SKM-1 treated with dmso at 0.1 percent for 144 hours (cell line): ENCODE measurements around the gene MARCHF3.
"Not testable (repeated sequence)": the region's sequence is repeated elsewhere in the genome, so short reads cannot be mapped to it uniquely, and the experiment has no call there.

Experiments used
- DNase-seq: peaks from one replicate; lab custom pipeline; 2025; ENCODE audit not compliant: unreplicated experiment; lab: John Stamatoyannopoulos, UW

MARCHF3 gene

DNA sequence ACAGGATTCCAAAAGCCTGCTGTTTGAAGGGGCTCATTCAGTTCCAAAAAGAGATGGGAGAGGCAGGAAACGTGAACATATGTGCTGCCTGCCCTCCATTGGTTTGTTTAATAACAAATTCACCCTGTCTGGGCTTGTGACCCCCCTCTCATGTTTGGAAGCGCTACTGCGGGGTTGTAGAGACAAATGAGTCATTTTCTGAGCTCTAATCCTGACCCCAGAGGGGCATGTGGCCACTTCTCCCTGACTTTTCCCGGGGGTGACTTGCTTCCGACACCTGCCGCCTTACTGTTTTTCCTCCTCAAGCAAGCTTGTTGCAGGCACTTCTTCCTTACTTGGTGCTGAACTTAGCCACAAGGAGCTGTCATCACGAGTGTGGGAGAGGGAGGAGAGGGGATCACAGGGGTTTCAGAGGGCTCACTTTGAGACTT, 177.5 kb downstream of the MARCHF3 start:
- DNase-seq: no peak

DNA sequence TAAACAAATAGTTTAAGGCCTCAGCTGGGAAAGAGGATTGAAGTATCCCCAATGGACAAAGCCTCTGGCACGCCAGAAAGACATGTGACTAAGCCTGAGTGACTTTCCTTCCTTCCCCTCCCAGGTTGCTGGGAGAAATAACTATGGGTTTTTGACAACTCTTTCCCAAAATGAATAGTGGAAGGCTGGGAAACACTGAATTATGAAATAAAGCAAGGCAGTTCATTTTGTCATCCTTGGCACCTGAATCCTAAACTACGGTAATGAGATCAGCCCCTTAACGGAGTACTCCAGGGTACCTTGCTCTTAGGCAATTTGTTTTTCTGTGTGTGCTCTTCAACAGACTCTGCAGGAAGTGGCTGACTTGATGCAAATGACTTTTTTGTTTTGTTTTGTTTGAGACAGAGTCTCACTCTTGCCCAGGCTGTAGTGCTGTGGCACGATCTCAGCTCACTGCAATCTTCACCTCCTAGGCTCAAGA, 178.2 kb downstream of the MARCHF3 start:
- DNase-seq: no peak

DNA sequence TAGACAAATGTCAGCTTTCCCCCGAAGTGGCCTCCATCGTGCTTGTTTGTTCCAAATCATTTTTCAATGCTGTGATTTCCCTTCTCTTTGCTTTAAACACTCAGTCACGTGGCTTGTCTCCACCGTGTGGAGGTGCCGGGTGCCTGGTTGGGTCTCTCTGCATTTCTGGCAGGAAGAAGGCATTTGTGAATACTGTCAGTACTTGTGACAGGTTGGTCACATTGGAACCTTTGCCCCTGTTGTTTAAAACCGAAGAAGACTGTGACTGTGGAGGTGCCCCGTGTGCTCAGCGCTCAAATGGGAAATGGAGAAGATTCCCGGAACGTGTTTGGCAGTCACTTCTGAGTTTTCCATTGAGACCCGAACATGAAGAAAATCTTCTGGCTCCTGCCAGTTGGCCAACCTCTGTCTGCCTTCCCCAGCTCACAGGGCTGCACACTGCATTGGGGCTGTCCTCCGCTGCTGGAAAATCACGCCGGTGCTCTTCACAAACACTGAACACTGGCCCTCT, 178.8 kb downstream of the MARCHF3 start:
- DNase-seq: no peak

- DNase-seq: no peak
Observed at GRCh38 chr5:126849101-126849678, 181.2 kb downstream of the MARCHF3 start.

GRCh38 chr5:126848253-126848652, 182.1 kb downstream of the MARCHF3 start:
- no peak for DNase-seq

- no peak for DNase-seq
Observed at GRCh38 chr5:126847826-126848251, 182.5 kb downstream of the MARCHF3 start.

DNA sequence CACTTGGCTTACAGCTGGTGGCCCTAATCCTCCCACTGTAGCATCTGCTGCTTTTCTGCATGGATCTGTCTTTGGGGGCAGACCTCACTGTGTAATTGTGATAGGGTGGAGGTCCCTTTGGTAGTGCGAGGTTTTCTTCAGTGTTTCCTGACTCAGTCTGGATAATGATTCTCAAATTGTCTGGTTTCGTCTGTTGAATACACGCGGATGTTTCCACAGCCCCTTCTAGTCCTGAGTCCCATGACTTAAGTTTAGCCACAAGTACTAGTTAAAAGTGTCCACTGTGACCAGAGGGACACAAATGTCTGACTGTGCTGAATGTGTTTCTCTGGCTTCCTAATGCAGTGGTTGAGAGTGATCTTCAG, 182.9 kb downstream of the MARCHF3 start:
- DNase-seq: no peak

DNA sequence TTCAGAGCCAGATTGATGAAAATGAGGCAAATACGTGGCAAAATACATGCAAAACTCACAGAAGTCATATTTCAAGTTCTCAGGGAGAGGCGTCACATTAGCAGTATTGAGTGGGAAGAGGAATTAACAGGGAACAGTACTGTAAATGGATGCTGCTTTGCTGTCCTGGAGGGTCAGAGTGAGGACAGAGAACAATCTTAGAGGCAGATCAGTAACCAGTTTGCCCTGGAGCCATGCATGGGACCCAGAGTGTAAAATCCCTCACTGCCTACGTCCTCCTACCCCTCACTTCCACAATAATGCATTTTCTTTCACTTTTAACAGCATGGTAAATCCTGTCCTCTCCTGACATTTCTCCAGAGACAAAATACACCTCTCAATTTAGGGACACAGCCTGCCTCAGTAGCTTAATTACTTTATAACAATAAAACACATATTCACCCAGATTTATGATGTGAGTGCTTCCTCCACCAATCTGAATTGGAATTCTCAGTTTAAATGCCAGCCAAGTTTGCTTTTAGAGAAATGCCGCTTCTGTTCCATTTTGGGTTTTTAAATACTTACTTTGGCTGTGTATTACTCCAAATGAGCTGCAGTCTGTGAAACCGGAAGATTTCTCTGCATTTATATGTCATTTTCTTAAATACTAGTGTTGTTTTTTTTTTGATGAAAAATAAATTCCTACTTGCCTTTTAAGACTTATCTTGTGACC, 183.5 kb downstream of the MARCHF3 start:
- no peak for DNase-seq

- DNase-seq: no peak
Observed at GRCh38 chr5:126846344-126846743, 184.0 kb downstream of the MARCHF3 start.

DNA sequence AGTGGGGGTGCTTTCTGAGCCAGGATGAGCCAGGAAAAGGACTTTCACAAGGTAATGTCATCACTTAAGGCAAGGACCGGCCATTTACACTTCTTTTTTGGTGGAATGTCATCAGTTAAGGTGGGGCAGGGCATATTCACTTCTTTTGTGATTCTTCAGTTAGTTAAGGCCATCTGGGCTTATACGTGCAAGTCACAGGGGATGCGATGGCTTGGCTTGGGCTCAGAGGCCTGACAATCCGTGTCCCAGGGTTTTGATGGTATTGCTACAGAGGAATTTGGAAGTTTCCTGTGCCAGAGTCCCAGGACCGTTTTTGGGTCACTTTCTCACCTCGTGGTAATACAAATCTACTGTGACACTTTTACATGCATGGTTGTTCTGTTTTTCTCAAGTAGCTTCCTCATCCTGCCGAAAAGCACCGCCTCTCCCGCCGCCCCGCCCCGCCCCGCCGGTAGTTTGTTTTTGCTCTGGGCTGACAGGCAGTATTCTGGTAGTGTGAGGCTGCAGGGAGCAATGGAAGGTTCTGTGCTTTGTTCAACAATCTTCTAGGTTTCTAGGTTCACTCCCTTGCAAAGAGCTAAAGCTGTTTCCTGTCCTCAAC, 184.8 kb downstream of the MARCHF3 start:
- DNase-seq: peak; percentile 58

- not testable (repeated sequence) for DNase-seq
Observed at GRCh38 chr5:126843375-126843774, 187.0 kb downstream of the MARCHF3 start.

GRCh38 chr5:126839407-126839806, 191.0 kb downstream of the MARCHF3 start:
- not testable (repeated sequence) for DNase-seq

DNA sequence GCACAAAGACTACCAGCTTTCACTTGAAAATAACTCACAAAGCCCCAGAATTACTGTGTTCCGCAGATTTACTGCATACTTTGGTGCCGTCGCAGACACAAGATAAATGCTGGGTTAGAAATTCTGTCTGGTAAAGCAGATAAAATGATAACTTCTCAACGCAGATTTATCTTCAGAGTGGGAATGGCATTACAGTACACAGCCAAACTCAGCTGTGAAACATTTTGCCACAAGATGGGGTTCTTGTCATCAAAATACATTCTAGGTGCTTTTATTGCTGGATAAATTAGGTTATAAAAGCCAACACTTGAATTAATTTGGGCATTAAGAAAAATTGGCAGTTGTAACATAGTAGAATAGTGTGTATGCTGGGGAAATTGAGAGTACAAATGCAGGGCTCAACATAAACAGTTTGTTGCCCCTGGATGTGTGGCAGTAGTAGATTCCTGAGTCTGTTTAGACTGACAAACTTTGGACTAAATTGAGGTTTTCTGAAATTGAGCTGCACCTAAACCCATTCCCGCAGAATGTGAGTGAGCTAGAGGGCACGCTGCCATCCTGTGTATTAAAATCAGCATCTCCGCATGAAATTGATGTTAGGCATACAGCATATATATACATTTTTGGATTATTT, 192.3 kb downstream of the MARCHF3 start:
- DNase-seq: no peak

- DNase-seq: no peak
Observed at GRCh38 chr5:126837242-126837641, 193.1 kb downstream of the MARCHF3 start.

- DNase-seq: no peak
Observed at GRCh38 chr5:126836778-126837177, 193.6 kb downstream of the MARCHF3 start.

DNA sequence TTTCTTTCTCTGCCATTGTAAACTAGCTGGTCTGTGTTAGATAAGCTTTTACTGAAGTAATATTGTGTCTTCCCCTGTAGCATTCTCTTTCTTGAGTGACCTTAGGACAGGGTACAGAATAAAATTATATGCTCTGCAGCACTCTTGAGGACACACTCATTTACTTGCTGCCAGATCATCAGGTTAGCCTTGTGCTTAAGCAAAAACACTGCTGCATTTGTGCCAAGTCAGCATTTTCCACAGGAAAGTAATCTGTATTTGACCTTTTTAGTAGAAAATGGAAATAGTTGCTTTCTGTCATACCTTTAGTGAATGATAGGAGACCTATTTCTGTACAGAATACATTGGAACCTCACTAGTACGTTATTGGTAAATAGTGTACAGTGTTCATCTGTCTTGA, 199.2 kb downstream of the MARCHF3 start:
- no peak for DNase-seq

DNA sequence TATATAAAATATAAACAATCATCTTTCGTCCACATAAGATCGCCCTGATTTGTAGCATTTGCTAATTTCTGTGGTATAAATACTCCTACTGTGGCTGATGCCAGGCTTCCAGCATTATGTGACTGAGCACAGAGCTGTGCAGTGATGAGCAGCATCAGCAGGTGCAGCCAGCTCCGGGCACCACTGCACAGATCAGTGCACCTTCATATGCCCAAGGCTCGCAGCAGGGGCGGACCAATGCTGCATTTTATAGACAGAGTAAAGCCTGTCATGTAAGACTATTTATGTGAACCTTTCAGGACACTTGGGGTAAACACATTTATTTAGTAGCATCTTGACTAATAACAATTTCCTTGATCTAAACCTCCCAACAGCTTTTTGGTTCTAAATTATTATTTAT, 200.3 kb downstream of the MARCHF3 start:
- no peak for DNase-seq

- no peak for DNase-seq
Observed at GRCh38 chr5:126829098-126829497, 201.3 kb downstream of the MARCHF3 start.

DNA sequence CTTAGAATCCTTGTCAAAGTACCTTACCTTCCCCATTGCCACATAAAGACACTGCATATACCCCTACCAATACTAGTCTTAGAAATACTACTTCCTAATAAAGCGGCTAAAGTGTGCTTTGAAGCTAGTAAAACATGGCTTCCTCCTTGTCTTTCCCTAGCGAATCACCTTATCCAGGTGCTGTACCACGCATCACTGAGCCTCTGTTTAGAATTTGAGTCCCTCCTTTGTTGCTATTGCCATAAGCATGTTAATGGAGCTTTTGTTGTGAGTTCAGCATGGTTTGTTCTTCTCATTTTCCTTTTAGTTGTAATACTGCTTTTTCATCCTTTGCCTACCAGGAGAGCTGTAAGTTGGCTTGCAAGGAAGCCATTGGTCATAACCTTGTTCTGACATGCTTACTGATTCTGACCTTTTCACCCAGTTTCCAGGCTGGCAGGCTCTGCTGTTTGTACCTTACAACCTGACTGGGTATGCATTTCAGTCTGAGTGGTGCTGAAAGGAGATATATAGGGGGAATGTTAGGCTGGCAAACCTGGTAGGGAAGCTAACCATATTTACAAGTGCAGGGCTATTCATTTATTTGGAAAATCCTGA, 203.6 kb downstream of the MARCHF3 start:
- DNase-seq: no peak

- no peak for DNase-seq
Observed at GRCh38 chr5:126819253-126819652, 211.1 kb downstream of the MARCHF3 start.

GRCh38 chr5:126818736-126819135, 211.6 kb downstream of the MARCHF3 start:
- DNase-seq: no peak
